Activated CD8-positive, alpha-beta T cell treated with anti-CD3 and anti-CD28 coated beads for 36 hours (primary cell): ENCODE measurements around the gene PGK2. TPM values are rescaled to one million over a fixed set of nuclear protein-coding genes. Genes with fewer than 3 reads are reported as not detected.

Experiments used
- ATAC-seq: fragments of 200-7000 bp; cut with Tn5 transposase; one replicate; pipeline ENCODE4 v1.10.0; 2021; ENCODE audit warnings: mild to moderate bottlenecking, moderate library complexity
- CTCF ChIA-PET: fragments of 350-600 bp; sonication (Branson Sonifier 250); formaldehyde crosslinking; loops from one replicate; lab custom pipeline; 2021; ENCODE audit warnings: antibody characterized with exemption; lab: Charles Lee
- POLR2A ChIA-PET: fragments of 350-600 bp; sonication (Branson Sonifier 250); formaldehyde crosslinking; loops from one replicate; lab custom pipeline; 2021; ENCODE audit warnings: antibody characterized with exemption; lab: Charles Lee
- DNase-seq: peaks from one replicate; pipeline ENCODE4 v3.0.0-alpha.2; 2020
- H3K27ac Mint-ChIP-seq: one replicate; pipeline ENCODE4 v1.8.0; 2021; ENCODE audit warnings: mild to moderate bottlenecking, mixed read lengths
- H3K27me3 Mint-ChIP-seq: one replicate; pipeline ENCODE4 v1.8.0; 2021; ENCODE audit warnings: mixed read lengths
- H3K36me3 Mint-ChIP-seq: one replicate; pipeline ENCODE4 v1.8.0; 2021; ENCODE audit warnings: low read depth, mixed read lengths
- H3K4me1 Mint-ChIP-seq: one replicate; pipeline ENCODE4 v1.8.0; 2021; ENCODE audit warnings: low read depth, mixed read lengths
- H3K4me3 Mint-ChIP-seq: one replicate; pipeline ENCODE4 v1.8.0; 2021; ENCODE audit warnings: mild to moderate bottlenecking, moderate library complexity, mixed read lengths
- H3K9me3 Mint-ChIP-seq: one replicate; pipeline ENCODE4 v1.8.0; 2021; ENCODE audit warnings: mixed read lengths
- intact Hi-C: fragments of 100-400 bp; cut with micrococcal nuclease; formaldehyde crosslinking; loops from one replicate; pipeline ENCODE4 v1.10.0; 2022
- total RNA-seq, 2 experiments: library from RNA; stranded (reverse); gene quantifications; one replicate each; pipeline ENCODE4 v1.2.3, GENCODE V29; 2021
- TF ChIP-seq, protein P1 (sequence below): fragments of 200-600 bp; IDR thresholded peaks from one replicate; pipeline ENCODE4 v1.8.0; 2022; ENCODE audit warnings: antibody characterized with exemption, mild to moderate bottlenecking

Gene PGK2
- total RNA-seq, 2 experiments from 2014 or later, result not detected

DNA sequence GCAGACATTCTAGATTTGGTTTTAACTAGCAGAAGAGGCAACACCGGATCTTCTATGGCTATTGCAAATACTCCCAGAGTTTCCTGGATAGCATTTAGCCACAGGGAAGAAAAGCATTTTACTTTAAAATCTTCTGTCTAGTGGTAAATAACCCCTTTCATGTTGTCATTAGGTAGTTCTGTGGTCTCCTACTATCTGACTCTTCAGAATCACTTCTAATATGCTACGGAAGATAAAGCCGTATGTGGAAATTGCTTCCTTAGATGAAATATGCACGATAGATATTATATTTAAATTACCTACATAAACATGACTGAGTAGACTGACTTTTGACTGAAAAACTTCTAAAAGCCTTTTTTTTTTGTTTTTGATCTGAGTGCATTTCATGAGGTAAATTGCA is 43.7 kb downstream of the PGK2 start:
- H3K36me3 Mint-ChIP-seq, result no peaks in the 10 kb centered on the region
- ATAC-seq (no peak), DNase-seq (no peak)
- H3K4me1 Mint-ChIP-seq, result no peaks in the 10 kb centered on the region
- no peak overlapping the region for H3K4me3 Mint-ChIP-seq
- ChIA-PET CTCF (no interaction called here), POLR2A (no interaction called here)
- H3K9me3 Mint-ChIP-seq, result no peaks in the 10 kb centered on the region
- no peak overlapping the region for H3K27ac Mint-ChIP-seq
- intact Hi-C loops, result no loop called here
- TF ChIP-seq, protein P1, sequence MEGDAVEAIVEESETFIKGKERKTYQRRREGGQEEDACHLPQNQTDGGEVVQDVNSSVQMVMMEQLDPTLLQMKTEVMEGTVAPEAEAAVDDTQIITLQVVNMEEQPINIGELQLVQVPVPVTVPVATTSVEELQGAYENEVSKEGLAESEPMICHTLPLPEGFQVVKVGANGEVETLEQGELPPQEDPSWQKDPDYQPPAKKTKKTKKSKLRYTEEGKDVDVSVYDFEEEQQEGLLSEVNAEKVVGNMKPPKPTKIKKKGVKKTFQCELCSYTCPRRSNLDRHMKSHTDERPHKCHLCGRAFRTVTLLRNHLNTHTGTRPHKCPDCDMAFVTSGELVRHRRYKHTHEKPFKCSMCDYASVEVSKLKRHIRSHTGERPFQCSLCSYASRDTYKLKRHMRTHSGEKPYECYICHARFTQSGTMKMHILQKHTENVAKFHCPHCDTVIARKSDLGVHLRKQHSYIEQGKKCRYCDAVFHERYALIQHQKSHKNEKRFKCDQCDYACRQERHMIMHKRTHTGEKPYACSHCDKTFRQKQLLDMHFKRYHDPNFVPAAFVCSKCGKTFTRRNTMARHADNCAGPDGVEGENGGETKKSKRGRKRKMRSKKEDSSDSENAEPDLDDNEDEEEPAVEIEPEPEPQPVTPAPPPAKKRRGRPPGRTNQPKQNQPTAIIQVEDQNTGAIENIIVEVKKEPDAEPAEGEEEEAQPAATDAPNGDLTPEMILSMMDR, result no peak
- H3K27me3 Mint-ChIP-seq, result no peaks in the 10 kb centered on the region

DNA sequence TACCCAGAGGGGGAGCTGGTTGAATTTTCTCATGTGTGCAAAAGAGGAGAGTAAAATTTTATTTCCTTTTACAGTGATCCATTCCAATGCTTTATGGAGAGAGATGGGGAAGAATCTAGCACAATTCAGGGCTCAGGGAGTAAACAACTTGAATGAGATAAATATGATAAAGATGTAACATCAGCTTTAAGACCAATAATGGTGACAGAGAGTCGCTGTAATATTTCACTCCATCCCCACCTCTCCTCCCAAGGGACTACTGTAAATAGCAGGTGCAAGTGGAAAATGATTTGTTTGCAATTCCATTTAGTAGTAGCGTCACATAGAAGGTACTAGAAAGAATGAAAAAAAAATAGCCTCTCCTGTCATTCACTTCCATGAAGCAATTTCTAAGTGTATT is 47.7 kb downstream of the PGK2 start:
- no peak for ATAC-seq
- no peak overlapping the region for H3K4me3 Mint-ChIP-seq
- no peaks in the 10 kb centered on the region for H3K27me3 Mint-ChIP-seq
- CTCF ChIA-PET, result no interaction called here
- POLR2A ChIA-PET, result no interaction called here
- intact Hi-C loops, result no loop called here
- DNase-seq, result no peak
- no peak overlapping the region for H3K27ac Mint-ChIP-seq
- no peaks in the 10 kb centered on the region for H3K4me1 Mint-ChIP-seq
- TF ChIP-seq, protein P1, result no peak
- no peaks in the 10 kb centered on the region for H3K36me3 Mint-ChIP-seq
- H3K9me3 Mint-ChIP-seq, result no peaks in the 10 kb centered on the region

DNA sequence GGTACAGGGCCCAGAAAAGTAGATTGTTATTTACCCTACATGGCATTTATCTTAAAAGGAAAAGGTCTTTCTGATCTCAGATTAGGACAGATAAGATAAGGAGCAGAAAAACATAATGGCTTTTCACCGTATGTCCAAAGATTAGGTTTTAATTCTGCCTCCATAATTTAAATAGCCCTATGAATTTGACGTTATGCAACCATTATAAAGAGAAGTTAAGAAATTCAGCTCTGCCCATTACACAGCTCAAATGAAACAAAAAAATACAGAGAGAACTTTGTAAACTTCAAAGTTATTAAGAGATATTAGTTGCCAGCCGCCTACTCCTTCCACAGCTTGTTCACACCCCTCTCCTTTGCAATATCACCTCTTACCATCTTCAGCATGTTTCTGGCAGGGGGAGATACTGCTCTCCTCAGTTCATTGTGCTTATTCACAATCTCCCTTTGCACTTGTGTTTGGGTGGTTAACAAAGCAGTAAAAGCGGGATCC is 51.0 kb downstream of the PGK2 start:
- ChIA-PET CTCF (no interaction called here), POLR2A (no interaction called here)
- TF ChIP-seq, protein P1, result no peak
- intact Hi-C loops, result no loop called here
- Mint-ChIP-seq H3K4me3 (no peak overlapping the region), H3K27ac (no peak overlapping the region), H3K9me3 (no peaks in the 10 kb centered on the region), H3K4me1 (no peaks in the 10 kb centered on the region), H3K27me3 (no peaks in the 10 kb centered on the region), H3K36me3 (no peaks in the 10 kb centered on the region)
- ATAC-seq, result no peak
- DNase-seq, result no peak

Other genes starting within 250 kb of the PGK2 start
- gene C6orf141, start 236.6 kb downstream of the PGK2 start, total RNA-seq, result under 1 TPM; 0.43 to 0.87 TPM
- not detected for gene RHAG, start 150.4 kb downstream of the PGK2 start, total RNA-seq
- not detected for gene CRISP2, start 73.7 kb downstream of the PGK2 start, total RNA-seq
- gene CRISP3, start 42.9 kb downstream of the PGK2 start, total RNA-seq, result not detected
- gene CRISP1, start 79.2 kb upstream of the PGK2 start, total RNA-seq, result not detected
- gene DEFB114, start 176.9 kb upstream of the PGK2 start, total RNA-seq, result not detected
- gene DEFB113, start 182.3 kb upstream of the PGK2 start, total RNA-seq, result not detected
- not detected for gene DEFB110, start 234.7 kb upstream of the PGK2 start, total RNA-seq